ENCODE measurements around the gene KLLN.
"Not testable (repeated sequence)": the region's sequence is repeated elsewhere in the genome, so short reads cannot be mapped to it uniquely, and the experiment has no call there.

The KLLN gene

GRCh38 chr10:87836098-87836497 lies 27.2 kb downstream of the KLLN start:
- no peak overlapping the region for H3K4me3 ChIP-seq (ENCODE audit: low read length)
- no peak overlapping the region for H3K27ac ChIP-seq (ENCODE audit: low read length)
- no peaks in the 10 kb centered on the region for H3F3A ChIP-seq (ENCODE audit: insufficient read depth, low read length)
- no peak overlapping the region for H2AFZ ChIP-seq (ENCODE audit: low read length)
- no peaks in the 10 kb centered on the region for H3K9me2 ChIP-seq (replicated peaks; ENCODE audit: insufficient read depth, low read length)
- H3K79me2 ChIP-seq (ENCODE audit: low read length): no peaks in the 10 kb centered on the region
- H3K27me3 ChIP-seq (replicated peaks; ENCODE audit: insufficient read depth, low read length): no peaks in the 10 kb centered on the region
- no peaks in the 10 kb centered on the region; the same call in 1 of the 2 replicates for H3K36me3 ChIP-seq (replicated peaks; ENCODE audit: insufficient read depth, low read length)
- no peaks in the 10 kb centered on the region for H4K20me1 ChIP-seq (ENCODE audit: insufficient read depth, low read length)
- peaks cover 8% of the 10 kb centered on the region; the same call in 1 of the 2 replicates for H3K4me1 ChIP-seq (ENCODE audit: low read length)
- H3K9ac ChIP-seq (ENCODE audit: low read length): no peak overlapping the region
- no peak overlapping the region for H3K4me2 ChIP-seq (ENCODE audit: low read depth, low read length)
- H3K9me3 ChIP-seq (replicated peaks; ENCODE audit: insufficient read depth, low read length): no peaks in the 10 kb centered on the region
- no peak for TF ChIP-seq CTCF (IDR thresholded peaks at IDR 0.05; ENCODE audit: low read length)
- no peak for TF ChIP-seq EZH2 (optimal IDR thresholded peaks at IDR 0.05; ENCODE audit: low read depth, low read length)
- TF ChIP-seq EZH2phosphoT487 (IDR thresholded peaks at IDR 0.05; ENCODE audit: low read length): no peak
- no peak for DNase-seq

DNA sequence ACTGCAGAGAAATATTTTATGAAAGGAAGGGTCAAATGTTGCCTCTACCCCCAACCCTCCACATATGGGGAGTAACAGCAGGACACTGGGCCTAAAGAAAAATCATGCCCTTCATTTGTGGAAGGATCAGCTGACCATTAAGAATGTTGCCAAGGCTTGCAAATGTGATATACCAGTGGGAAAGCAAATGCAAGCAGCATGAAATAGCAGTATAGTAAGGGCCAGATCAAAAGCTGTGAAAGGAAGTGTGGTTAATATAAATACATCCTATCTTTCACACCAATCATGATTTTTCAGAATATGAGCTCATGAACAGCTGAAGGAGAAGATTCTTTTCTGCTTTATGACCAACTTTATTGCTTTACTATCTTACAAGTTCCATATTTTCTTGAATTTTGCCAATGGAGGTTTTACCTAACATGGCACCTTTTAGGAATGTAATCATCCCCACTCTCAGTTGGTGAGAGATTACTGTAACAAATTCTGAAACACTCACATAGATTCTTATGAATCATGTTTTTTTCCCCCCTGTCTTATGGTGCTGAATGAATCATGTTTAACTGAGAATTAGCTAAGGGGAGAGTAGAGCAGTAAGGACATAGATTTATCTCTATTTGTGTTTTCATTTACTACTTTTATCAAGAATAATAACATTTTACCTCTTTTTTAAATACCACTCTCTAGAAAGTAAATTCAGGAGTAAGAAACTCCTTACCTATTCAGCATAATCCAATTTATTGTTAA lies 33.2 kb downstream of the KLLN start:
- TF ChIP-seq CTCF (IDR thresholded peaks at IDR 0.05; ENCODE audit: low read length): no peak
- TF ChIP-seq EZH2 (optimal IDR thresholded peaks at IDR 0.05; ENCODE audit: low read depth, low read length): no peak
- no peak for TF ChIP-seq EZH2phosphoT487 (IDR thresholded peaks at IDR 0.05; ENCODE audit: low read length)
- Histone ChIP-seq H3K9me3 (replicated peaks; ENCODE audit: insufficient read depth, low read length) (no peaks in the 10 kb centered on the region), H3F3A (ENCODE audit: insufficient read depth, low read length) (no peaks in the 10 kb centered on the region), H3K79me2 (ENCODE audit: low read length) (no peaks in the 10 kb centered on the region), H4K20me1 (ENCODE audit: insufficient read depth, low read length) (no peaks in the 10 kb centered on the region), H3K9ac (ENCODE audit: low read length) (no peak overlapping the region), H3K27ac (ENCODE audit: low read length) (no peak overlapping the region), H3K4me3 (ENCODE audit: low read length) (no peak overlapping the region), H3K4me1 (ENCODE audit: low read length) (no peaks in the 10 kb centered on the region), H2AFZ (ENCODE audit: low read length) (no peak overlapping the region), H3K9me2 (replicated peaks; ENCODE audit: insufficient read depth, low read length) (no peaks in the 10 kb centered on the region), H3K27me3 (replicated peaks; ENCODE audit: insufficient read depth, low read length) (no peaks in the 10 kb centered on the region), H3K36me3 (replicated peaks; ENCODE audit: insufficient read depth, low read length) (no peaks in the 10 kb centered on the region; the same call in 1 of the 2 replicates), H3K4me2 (ENCODE audit: low read depth, low read length) (no peak overlapping the region)
- DNase-seq: no peak

DNA sequence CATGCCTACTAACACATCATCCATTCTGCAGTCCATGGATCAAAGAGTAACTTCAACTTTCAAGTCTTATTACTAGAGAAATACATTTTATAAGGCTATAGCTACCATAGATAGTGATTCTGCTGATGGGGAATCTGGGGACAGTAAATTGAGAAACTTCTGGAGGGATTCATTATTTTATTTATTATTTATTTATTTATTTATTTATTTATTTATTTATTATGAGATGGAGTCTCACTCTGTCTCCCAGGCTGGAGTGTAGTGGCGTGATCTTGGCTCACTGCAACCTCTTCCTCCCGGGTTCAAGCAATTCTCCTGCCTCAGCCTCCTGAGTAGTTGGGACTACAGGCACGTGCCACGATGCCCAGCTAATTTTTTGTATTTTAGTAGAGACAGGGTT lies 34.3 kb downstream of the KLLN start:
- H3K27ac ChIP-seq (ENCODE audit: low read length); DNase-seq; H3K27me3 ChIP-seq (replicated peaks; ENCODE audit: insufficient read depth, low read length); H4K20me1 ChIP-seq (ENCODE audit: insufficient read depth, low read length); H3F3A ChIP-seq (ENCODE audit: insufficient read depth, low read length); H3K9ac ChIP-seq (ENCODE audit: low read length); H3K9me2 ChIP-seq (replicated peaks; ENCODE audit: insufficient read depth, low read length); H3K79me2 ChIP-seq (ENCODE audit: low read length); H3K36me3 ChIP-seq (replicated peaks; ENCODE audit: insufficient read depth, low read length); H3K4me1 ChIP-seq (ENCODE audit: low read length); H2AFZ ChIP-seq (ENCODE audit: low read length); H3K4me3 ChIP-seq (ENCODE audit: low read length); H3K9me3 ChIP-seq (replicated peaks; ENCODE audit: insufficient read depth, low read length); H3K4me2 ChIP-seq (ENCODE audit: low read depth, low read length): not testable (repeated sequence)

DNA sequence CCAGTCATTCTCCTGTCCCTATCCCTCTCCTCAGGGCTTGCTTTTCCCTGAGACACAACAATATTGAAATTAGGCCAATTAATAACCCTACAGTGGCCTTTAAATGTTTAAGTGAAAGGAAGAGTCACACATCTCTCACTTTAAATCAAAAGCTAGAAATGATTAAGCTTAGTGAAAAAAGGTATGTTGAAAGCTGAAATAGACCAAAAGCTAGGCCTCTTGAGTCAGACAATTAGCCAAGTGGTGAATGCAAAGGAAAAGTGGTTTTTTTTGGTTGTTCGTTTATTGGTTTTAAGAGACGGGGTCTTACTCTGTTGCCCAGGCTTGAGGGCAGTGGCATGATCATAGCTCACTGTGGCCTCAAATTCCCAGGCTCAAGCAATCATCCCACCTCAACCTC lies 35.7 kb downstream of the KLLN start:
- H3K9me3 ChIP-seq (replicated peaks; ENCODE audit: insufficient read depth, low read length): no peaks in the 10 kb centered on the region
- no peak for DNase-seq
- H3K4me2 ChIP-seq (ENCODE audit: low read depth, low read length): no peak overlapping the region
- H3K27ac ChIP-seq (ENCODE audit: low read length): no peak overlapping the region
- no peaks in the 10 kb centered on the region for H3K9me2 ChIP-seq (replicated peaks; ENCODE audit: insufficient read depth, low read length)
- no peak for TF ChIP-seq CTCF (IDR thresholded peaks at IDR 0.05; ENCODE audit: low read length)
- TF ChIP-seq EZH2 (optimal IDR thresholded peaks at IDR 0.05; ENCODE audit: low read depth, low read length): no peak
- no peak for TF ChIP-seq EZH2phosphoT487 (IDR thresholded peaks at IDR 0.05; ENCODE audit: low read length)
- H3F3A ChIP-seq (ENCODE audit: insufficient read depth, low read length): no peaks in the 10 kb centered on the region
- no peak overlapping the region for H3K4me3 ChIP-seq (ENCODE audit: low read length)
- no peaks in the 10 kb centered on the region for H3K36me3 ChIP-seq (replicated peaks; ENCODE audit: insufficient read depth, low read length)
- H3K9ac ChIP-seq (ENCODE audit: low read length): no peak overlapping the region
- no peaks in the 10 kb centered on the region for H3K79me2 ChIP-seq (ENCODE audit: low read length)
- no peaks in the 10 kb centered on the region for H3K4me1 ChIP-seq (ENCODE audit: low read length)
- no peaks in the 10 kb centered on the region for H3K27me3 ChIP-seq (replicated peaks; ENCODE audit: insufficient read depth, low read length)
- no peak overlapping the region for H2AFZ ChIP-seq (ENCODE audit: low read length)
- no peaks in the 10 kb centered on the region for H4K20me1 ChIP-seq (ENCODE audit: insufficient read depth, low read length)
